ENCODE measurements around the gene KLHL7.

DNA sequence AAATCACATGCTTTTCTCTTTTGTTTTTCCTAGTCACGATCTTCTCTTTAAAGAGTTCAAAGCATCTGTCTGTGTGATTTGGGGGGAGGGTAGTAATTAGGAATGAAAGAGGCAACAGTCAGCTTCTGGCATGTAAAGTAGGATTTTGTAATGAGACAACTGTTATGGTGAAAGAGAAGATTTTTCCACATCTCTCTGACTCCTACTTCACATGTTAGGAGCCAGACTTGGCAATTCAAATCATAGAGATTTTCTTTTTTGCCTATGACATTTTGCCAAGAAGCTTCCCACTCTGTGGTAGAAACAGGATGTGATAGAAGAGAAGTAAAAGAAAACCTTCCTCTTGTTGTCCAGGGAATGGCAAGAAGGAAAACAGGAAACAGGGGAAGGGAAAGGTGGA, 38.3 kb upstream of the KLHL7 start:
- TF ChIP-seq, protein P1, sequence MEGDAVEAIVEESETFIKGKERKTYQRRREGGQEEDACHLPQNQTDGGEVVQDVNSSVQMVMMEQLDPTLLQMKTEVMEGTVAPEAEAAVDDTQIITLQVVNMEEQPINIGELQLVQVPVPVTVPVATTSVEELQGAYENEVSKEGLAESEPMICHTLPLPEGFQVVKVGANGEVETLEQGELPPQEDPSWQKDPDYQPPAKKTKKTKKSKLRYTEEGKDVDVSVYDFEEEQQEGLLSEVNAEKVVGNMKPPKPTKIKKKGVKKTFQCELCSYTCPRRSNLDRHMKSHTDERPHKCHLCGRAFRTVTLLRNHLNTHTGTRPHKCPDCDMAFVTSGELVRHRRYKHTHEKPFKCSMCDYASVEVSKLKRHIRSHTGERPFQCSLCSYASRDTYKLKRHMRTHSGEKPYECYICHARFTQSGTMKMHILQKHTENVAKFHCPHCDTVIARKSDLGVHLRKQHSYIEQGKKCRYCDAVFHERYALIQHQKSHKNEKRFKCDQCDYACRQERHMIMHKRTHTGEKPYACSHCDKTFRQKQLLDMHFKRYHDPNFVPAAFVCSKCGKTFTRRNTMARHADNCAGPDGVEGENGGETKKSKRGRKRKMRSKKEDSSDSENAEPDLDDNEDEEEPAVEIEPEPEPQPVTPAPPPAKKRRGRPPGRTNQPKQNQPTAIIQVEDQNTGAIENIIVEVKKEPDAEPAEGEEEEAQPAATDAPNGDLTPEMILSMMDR (IDR thresholded peaks at IDR 0.05; ENCODE audit: low read length), result no peak
- TF ChIP-seq EZH2 (IDR thresholded peaks at IDR 0.05; ENCODE audit: borderline replicate concordance, low read length), result no peak

All from OCI-LY1 (cell line).